IMR-90 (cell line): Measurements from ENCODE around the gene DPM1. TPM values are rescaled to one million over a fixed set of nuclear protein-coding genes. Genes with fewer than 3 reads are reported as not detected.

Experiments used
- ATAC-seq: fragments of 200-7000 bp; cut with Tn5 transposase; 2 replicates; pipeline ENCODE4 v1.9.1; 2020; ENCODE audit warnings: low read depth, mild to moderate bottlenecking, moderate library complexity
- BruUV-seq: library from RNA; stranded (reverse); fragments of 400-500 nt; replicated peaks from 2 replicates; lab custom pipeline; 2021; lab: Mats Ljungman, UMichigan
- CTCF ChIA-PET: fragments of 300-600 bp; formaldehyde crosslinking; extraction: SDS; loops from one replicate; lab custom pipeline; 2021; ENCODE audit warnings: antibody characterized with exemption; lab: Yijun Ruan, JAX
- POLR2A ChIA-PET: fragments of 300-600 bp; sonication (Branson Sonifier 250); formaldehyde crosslinking; loops from one replicate; lab custom pipeline; 2022; ENCODE audit warnings: antibody characterized with exemption; ENCODE audit not compliant: unreplicated experiment; lab: Charles Lee
- DNase-seq: peaks from one replicate; pipeline ENCODE4 v3.0.0; 2013
- H2AFZ ChIP-seq: replicated peaks from 2 replicates; pipeline ENCODE3; 2013; ENCODE audit warnings: low read length, mild to moderate bottlenecking; ENCODE audit not compliant: poor library complexity
- H2AK5ac ChIP-seq: 2 replicates; pipeline ENCODE4 v1.6.1; 2013; ENCODE audit warnings: low read depth, low read length, inconsistent platforms
- H2AK9ac ChIP-seq: replicated peaks from 2 replicates; pipeline ENCODE3; 2013; ENCODE audit warnings: mild to moderate bottlenecking, low read depth, low read length, moderate library complexity; ENCODE audit not compliant: poor library complexity
- H2BK120ac ChIP-seq: 2 replicates; pipeline ENCODE4 v1.6.1; 2013; ENCODE audit warnings: low read depth, low read length, inconsistent platforms
- H2BK15ac ChIP-seq: 3 replicates; pipeline ENCODE4 v1.6.1; 2013; ENCODE audit warnings: low read depth, low read length, inconsistent platforms
- H2BK20ac ChIP-seq: 2 replicates; pipeline ENCODE4 v1.6.1; 2013; ENCODE audit warnings: low read depth, mild to moderate bottlenecking, inconsistent platforms, low read length, moderate library complexity
- H2BK5ac ChIP-seq: 2 replicates; pipeline ENCODE4 v1.6.1; 2013; ENCODE audit warnings: mild to moderate bottlenecking, low read depth, low read length, inconsistent platforms; ENCODE audit not compliant: poor library complexity, severe bottlenecking
- H3K14ac ChIP-seq: replicated peaks from 2 replicates; pipeline ENCODE4 v1.6.1; 2013; ENCODE audit warnings: low read depth, low read length, inconsistent platforms
- H3K18ac ChIP-seq: 2 replicates; pipeline ENCODE4 v1.6.1; 2013; ENCODE audit warnings: low read depth, low read length, control low read depth
- H3K23ac ChIP-seq: 2 replicates; pipeline ENCODE4 v1.6.1; 2013; ENCODE audit warnings: low read depth, low read length, inconsistent platforms
- H3K27ac ChIP-seq: 2 replicates; pipeline ENCODE4 v1.5.1; 2013; ENCODE audit warnings: mild to moderate bottlenecking, control low read depth, low read length; ENCODE audit not compliant: insufficient read depth
- H3K27me3 ChIP-seq: 2 replicates; pipeline ENCODE4 v1.6.1; 2013; ENCODE audit warnings: low read length; ENCODE audit not compliant: control insufficient read depth, insufficient read depth
- H3K36me3 ChIP-seq: 2 replicates; pipeline ENCODE4 v1.6.1; 2013; ENCODE audit warnings: low read length, mixed read lengths; ENCODE audit not compliant: control insufficient read depth, insufficient read depth
- H3K4ac ChIP-seq: 2 replicates; pipeline ENCODE4 v1.6.1; 2013; ENCODE audit warnings: low read depth, low read length, inconsistent platforms
- H3K4me1 ChIP-seq: 2 replicates; pipeline ENCODE4 v1.6.1; 2013; ENCODE audit warnings: low read length, mixed read lengths; ENCODE audit not compliant: control insufficient read depth, insufficient read depth
- H3K4me2 ChIP-seq: 2 replicates; pipeline ENCODE4 v1.6.1; 2013; ENCODE audit warnings: low read depth, mild to moderate bottlenecking, control low read depth, low read length, moderate library complexity
- H3K4me3 ChIP-seq: 2 replicates; pipeline ENCODE4 v1.5.1; 2013; ENCODE audit warnings: low read depth, mild to moderate bottlenecking, control low read depth, low read length, moderate library complexity; ENCODE audit not compliant: insufficient read depth
- H3K56ac ChIP-seq: 2 replicates; pipeline ENCODE4 v1.6.1; 2013; ENCODE audit warnings: low read length, inconsistent platforms; ENCODE audit not compliant: insufficient read depth; ENCODE audit errors: extremely low read depth
- H3K79me1 ChIP-seq, 2 experiments: 2 replicates each; pipeline ENCODE4 v1.6.1; 2013; ENCODE audit warnings: low read length in 2 of 2, inconsistent platforms in 1 of 2, low read depth in 1 of 2
- H3K9ac ChIP-seq: 2 replicates; pipeline ENCODE4 v1.6.1; 2013; ENCODE audit warnings: low read depth, low read length, control low read depth
- H3K9me1 ChIP-seq: 2 replicates; pipeline ENCODE4 v1.6.1; 2013; ENCODE audit warnings: low read length, inconsistent platforms; ENCODE audit not compliant: insufficient read depth
- H3K9me3 ChIP-seq: 2 replicates; pipeline ENCODE4 v1.6.1; 2013; ENCODE audit warnings: low read length; ENCODE audit not compliant: control insufficient read depth, insufficient read depth
- H4K20me1 ChIP-seq: 2 replicates; pipeline ENCODE4 v1.6.1; 2013; ENCODE audit warnings: low read length, inconsistent platforms; ENCODE audit not compliant: insufficient read depth
- H4K5ac ChIP-seq: 2 replicates; pipeline ENCODE4 v1.6.1; 2013; ENCODE audit warnings: mild to moderate bottlenecking, low read depth, low read length, control low read depth
- H4K8ac ChIP-seq, 2 experiments: 2 replicates each; pipeline ENCODE4 v1.6.1; 2013; ENCODE audit warnings: low read depth in 2 of 2, low read length in 2 of 2, control low read depth in 1 of 2, inconsistent platforms in 1 of 2
- H4K91ac ChIP-seq: 2 replicates; pipeline ENCODE4 v1.6.1; 2013; ENCODE audit warnings: low read depth, low read length, inconsistent platforms; ENCODE audit not compliant: insufficient read depth
- ELK1 ChIP-seq: fragments of 150-350 bp; IDR thresholded peaks from 2 replicates; pipeline ENCODE4 v1.6.1; 2016; ENCODE audit warnings: low read depth, mild to moderate bottlenecking, low read length, moderate library complexity, borderline replicate concordance
- MXI1 ChIP-seq: IDR thresholded peaks from 2 replicates; pipeline ENCODE4 v1.6.1; 2012; ENCODE audit warnings: low read depth, mild to moderate bottlenecking, low read length, moderate library complexity, borderline replicate concordance
- RAD21 ChIP-seq: IDR thresholded peaks from 2 replicates; pipeline ENCODE4 v1.6.1; 2012; ENCODE audit warnings: low read length, improper control_type of control experiment
- WGBS, 2 experiments: methylation state at CpG; one replicate each; pipeline versions ENCODE4 v1.1.5 to v1.1.7; 2013; ENCODE audit warnings: missing lambda C conversion rate in 2 of 2; ENCODE audit not compliant: insufficient read length in 1 of 2; ENCODE audit errors: extremely low coverage in 2 of 2; 5-methylcytosine and 5-hydroxymethylcytosine counted together
- dilution Hi-C: fragments of 300-500 bp; cut with HindIII; formaldehyde crosslinking; loops from one replicate; pipeline ENCODE4 v1.14.3; 2018; ENCODE audit warnings: low sequenced_read_pairs; ENCODE audit not compliant: unreplicated experiment
- in situ Hi-C: fragments of 300-500 bp; cut with MboI; formaldehyde crosslinking; loops from 3 replicates; pipeline ENCODE4 v1.14.3; 2019; ENCODE audit warnings: low sequenced_read_pairs, inconsistent platforms, mixed read lengths
- intact Hi-C: fragments of 100-400 bp; cut with micrococcal nuclease; formaldehyde crosslinking; loops from 2 replicates; pipeline ENCODE4 v1.10.0; 2022
- polyA plus RNA-seq, 3 experiments: library from polyadenylated mRNA; depleted of rRNA; stranded (reverse); fragments of >200 nt; gene quantifications; 2 replicates each; pipeline ENCODE4 v1.2.3, GENCODE V29; 2012; ENCODE audit warnings: low replicate concordance in 1 of 3
- total RNA-seq: library from RNA; depleted of rRNA; stranded (reverse); fragments of >200 nt; gene quantifications from 2 replicates; pipeline ENCODE4 v1.2.3, GENCODE V29; 2012

Gene DPM1
- total and polyA plus RNA-seq, 2 of the 4 experiments (the other 2 are of a cell fraction) = 59.1 to 89.1 TPM

- Histone ChIP-seq H4K20me1 (peaks cover 98% of the 10 kb centered on the region), H3K4ac (no peak overlapping the region), H3K9me1 (peaks cover 21% of the 10 kb centered on the region), H3K4me3 (no peak overlapping the region), H3K56ac (no peak overlapping the region), H2AK9ac (no peak overlapping the region), H2BK5ac (no peak overlapping the region), H2AFZ (no peak overlapping the region), H2BK20ac (no peak overlapping the region), H4K5ac (no peak overlapping the region), H4K8ac (no peak overlapping the region), H3K4me1 (peaks cover 24% of the 10 kb centered on the region), H3K79me1 (peaks cover 10 to 68% of the 10 kb centered on the region in 2 experiments; a peak in 3 of 4 replicates), H3K9me3 (no peaks in the 10 kb centered on the region), H3K23ac (no peak overlapping the region), H3K4me2 (no peak overlapping the region; the same call in 1 of the 2 replicates), H3K27ac (no peak overlapping the region), H3K18ac (no peak overlapping the region), H2BK15ac (no peak overlapping the region), H3K27me3 (no peaks in the 10 kb centered on the region), H2AK5ac (no peak overlapping the region), H4K91ac (no peak overlapping the region), H3K9ac (no peak overlapping the region), H3K36me3 (peaks cover 7% of the 10 kb centered on the region), H3K14ac (no peak overlapping the region), H2BK120ac (no peak overlapping the region)
- no peak for ATAC-seq
- POLR2A ChIA-PET = no interaction called here
- DNase-seq = peak; percentile 75
- in situ Hi-C loops (no loop called here), dilution Hi-C loops (loop anchor here (25.0 kb wide), 1 partner anchor 106 kb away; no protein-coding TSS in a partner anchor), intact Hi-C loops (no loop called here)
- no TSS peak for BruUV-seq
- CTCF ChIA-PET = interaction anchor here (1.2 kb wide), 1 partner anchor 124 kb away, joined by 4 read pairs; the partner anchor contains the start of gene BCAS4
- no CpG with 5 or more reads among the region's 3 CpGs for WGBS, 2 experiments
- TF ChIP-seq MXI1 = no peak
- TF ChIP-seq ELK1 = no peak
- TF ChIP-seq RAD21 = no peak
Measured at GRCh38 chr20:50918403-50918802, 39.9 kb downstream of the DPM1 start.
